ENCODE data around the gene EEFSEC. TPM values are rescaled to one million over a fixed set of nuclear protein-coding genes. Genes with fewer than 3 reads are reported as not detected.

EEFSEC gene
- total and polyA plus RNA-seq, 2 of the 4 experiments (the other 2 are of a cell fraction), result 4.5 to 9.3 TPM

DNA sequence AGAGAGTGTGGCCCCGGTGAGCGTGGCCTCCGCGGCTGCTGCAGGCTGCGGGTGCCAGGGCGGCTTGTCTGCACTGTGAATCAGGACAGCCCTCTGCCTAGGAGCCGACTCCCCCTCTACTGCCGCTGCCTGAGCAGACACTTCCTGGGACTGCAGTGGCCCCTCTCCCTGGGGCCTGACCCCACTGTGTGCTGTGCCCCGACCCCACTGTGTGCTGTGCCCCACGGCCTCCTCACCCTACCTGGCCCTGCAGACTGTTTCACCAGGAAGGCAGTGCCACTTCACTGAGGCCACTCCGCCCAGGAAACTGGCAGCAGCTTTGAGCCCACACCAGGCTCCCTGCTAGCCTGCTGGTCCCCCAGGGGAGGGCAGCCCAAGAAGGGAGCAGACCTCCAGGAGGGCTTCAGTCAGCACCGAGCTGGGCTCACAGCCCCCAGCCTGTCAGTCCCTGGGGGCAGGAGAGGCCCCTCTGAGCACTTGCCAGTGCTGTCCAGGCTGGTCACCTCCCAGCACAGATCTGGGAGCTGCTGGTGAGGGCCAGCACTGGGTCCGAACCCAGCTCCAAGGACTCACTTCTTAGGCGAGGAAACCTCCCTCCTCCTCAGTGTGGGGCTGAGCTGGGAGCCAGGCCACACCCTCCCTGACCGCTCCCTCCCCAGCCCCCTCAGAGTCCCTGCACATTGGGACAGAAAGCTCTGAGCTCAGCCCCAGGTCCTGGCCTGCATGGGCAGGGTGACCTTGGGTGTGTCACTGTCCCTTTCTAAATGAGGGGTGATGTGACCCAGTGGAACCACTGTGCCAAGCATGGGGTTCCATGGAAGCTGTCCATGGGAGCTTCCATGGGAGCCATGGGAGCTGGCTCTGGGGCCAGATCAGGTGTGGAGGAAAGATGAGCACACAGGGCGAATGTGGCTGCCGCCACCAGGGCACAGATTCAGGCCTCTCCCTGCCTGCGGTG is 256.6 kb downstream of the EEFSEC start:
- no peak overlapping the region for H3K18ac ChIP-seq (ENCODE audit: low read depth, low read length)
- intact Hi-C loops (cut with micrococcal nuclease) (no loop called here), in situ Hi-C loops (cut with MboI; ENCODE audit: low sequenced_read_pairs) (no loop called here), dilution Hi-C loops (cut with HindIII; ENCODE audit: low sequenced_read_pairs, unreplicated experiment) (no loop called here)
- H3K27ac ChIP-seq (ENCODE audit: insufficient read depth, low read length), result no peak overlapping the region
- H3K23ac ChIP-seq (ENCODE audit: low read depth, low read length), result no peak overlapping the region
- no peak overlapping the region for H3K4me3 ChIP-seq (ENCODE audit: insufficient read depth, low read depth, low read length)
- no peak overlapping the region for H3K9ac ChIP-seq (ENCODE audit: low read depth, low read length)
- H3K9me3 ChIP-seq (ENCODE audit: control insufficient read depth, insufficient read depth, low read length), result no peaks in the 10 kb centered on the region
- H2BK120ac ChIP-seq (ENCODE audit: low read depth, low read length), result no peak overlapping the region
- H2AFZ ChIP-seq (replicated peaks; ENCODE audit: low read length, poor library complexity), result no peak overlapping the region
- H2AK9ac ChIP-seq (replicated peaks; ENCODE audit: low read depth, low read length, poor library complexity), result no peak overlapping the region
- DNase-seq, result no peak
- ChIA-PET CTCF (no interaction called here), POLR2A (ENCODE audit: unreplicated experiment) (no interaction called here)
- H3K4me2 ChIP-seq (ENCODE audit: low read depth, low read length), result no peak overlapping the region
- H3K79me1 ChIP-seq (ENCODE audit: low read depth in 1 of 2, low read length in 2 of 2), result no peaks in the 10 kb centered on the region
- no peak overlapping the region for H4K5ac ChIP-seq (ENCODE audit: low read depth, low read length)
- no peak overlapping the region for H2BK15ac ChIP-seq (ENCODE audit: low read depth, low read length)
- no peak overlapping the region for H2BK20ac ChIP-seq (ENCODE audit: low read depth, low read length)
- no peaks in the 10 kb centered on the region; the same call in 1 of the 2 replicates for H4K20me1 ChIP-seq (ENCODE audit: insufficient read depth, low read length)
- BruUV-seq (replicated peaks), result no TSS peak
- H4K91ac ChIP-seq (ENCODE audit: insufficient read depth, low read depth, low read length), result no peak overlapping the region
- no peak overlapping the region for H2AK5ac ChIP-seq (ENCODE audit: low read depth, low read length)
- no peak overlapping the region for H3K4ac ChIP-seq (ENCODE audit: low read depth, low read length)
- no peak overlapping the region for H3K14ac ChIP-seq (replicated peaks; ENCODE audit: low read depth, low read length)
- no peak overlapping the region for H2BK5ac ChIP-seq (ENCODE audit: low read depth, low read length, poor library complexity, severe bottlenecking)
- no peak for ATAC-seq (ENCODE audit: low read depth)
- H3K36me3 ChIP-seq (ENCODE audit: control insufficient read depth, insufficient read depth, low read length), result no peaks in the 10 kb centered on the region
- H3K4me1 ChIP-seq (ENCODE audit: control insufficient read depth, insufficient read depth, low read length), result no peaks in the 10 kb centered on the region
- H3K27me3 ChIP-seq (ENCODE audit: control insufficient read depth, insufficient read depth, low read length), result no peaks in the 10 kb centered on the region
- no peak overlapping the region for H3K56ac ChIP-seq (ENCODE audit: extremely low read depth, insufficient read depth, low read length)
- H4K8ac ChIP-seq (ENCODE audit: low read depth in 2 of 2, low read length in 2 of 2), result no peak overlapping the region
- WGBS, 2 experiments (ENCODE audit: extremely low coverage in 2 of 2, insufficient read length in 1 of 2), result 75% methylated on average over 6 of the region's 18 CpGs; no CpG with 5 or more reads in 1 of the 2 experiments
- TF ChIP-seq CEBPB (IDR thresholded peaks at IDR 0.05; ENCODE audit: low read depth, low read length) (no peak), RAD21 (IDR thresholded peaks at IDR 0.05; ENCODE audit: low read length) (no peak), CHD1 (IDR thresholded peaks at IDR 0.05; ENCODE audit: low read depth, low read length) (no peak), RFX5 (IDR thresholded peaks at IDR 0.05; ENCODE audit: low read depth, low read length) (no peak), RCOR1 (IDR thresholded peaks at IDR 0.05; ENCODE audit: insufficient replicate concordance, low read length) (no peak)
- TF ChIP-seq, protein P1, sequence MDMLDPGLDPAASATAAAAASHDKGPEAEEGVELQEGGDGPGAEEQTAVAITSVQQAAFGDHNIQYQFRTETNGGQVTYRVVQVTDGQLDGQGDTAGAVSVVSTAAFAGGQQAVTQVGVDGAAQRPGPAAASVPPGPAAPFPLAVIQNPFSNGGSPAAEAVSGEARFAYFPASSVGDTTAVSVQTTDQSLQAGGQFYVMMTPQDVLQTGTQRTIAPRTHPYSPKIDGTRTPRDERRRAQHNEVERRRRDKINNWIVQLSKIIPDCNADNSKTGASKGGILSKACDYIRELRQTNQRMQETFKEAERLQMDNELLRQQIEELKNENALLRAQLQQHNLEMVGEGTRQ (IDR thresholded peaks at IDR 0.05; ENCODE audit: low read depth, low read length), result no peak
- peaks cover 5% of the 10 kb centered on the region; the same call in 1 of the 2 replicates for H3K9me1 ChIP-seq (ENCODE audit: insufficient read depth, low read length)
